Activated CD8-positive, alpha-beta T cell treated with anti-CD3 and anti-CD28 coated beads for 36 hours (primary cell): ENCODE data around the gene ANKRD40. TPM values are rescaled to one million over a fixed set of nuclear protein-coding genes. Genes with fewer than 3 reads are reported as not detected.

Source experiments
- ATAC-seq: fragments of 200-7000 bp; cut with Tn5 transposase; one replicate; pipeline ENCODE4 v1.10.0; 2021; ENCODE audit warnings: mild to moderate bottlenecking, moderate library complexity
- CTCF ChIA-PET: fragments of 350-600 bp; sonication (Branson Sonifier 250); formaldehyde crosslinking; loops from one replicate; lab custom pipeline; 2021; ENCODE audit warnings: antibody characterized with exemption; lab: Charles Lee
- POLR2A ChIA-PET: fragments of 350-600 bp; sonication (Branson Sonifier 250); formaldehyde crosslinking; loops from one replicate; lab custom pipeline; 2021; ENCODE audit warnings: antibody characterized with exemption; lab: Charles Lee
- DNase-seq: peaks from one replicate; pipeline ENCODE4 v3.0.0-alpha.2; 2020
- H3K27ac Mint-ChIP-seq: one replicate; pipeline ENCODE4 v1.8.0; 2021; ENCODE audit warnings: mild to moderate bottlenecking, mixed read lengths
- H3K27me3 Mint-ChIP-seq: one replicate; pipeline ENCODE4 v1.8.0; 2021; ENCODE audit warnings: mixed read lengths
- H3K36me3 Mint-ChIP-seq: one replicate; pipeline ENCODE4 v1.8.0; 2021; ENCODE audit warnings: low read depth, mixed read lengths
- H3K4me1 Mint-ChIP-seq: one replicate; pipeline ENCODE4 v1.8.0; 2021; ENCODE audit warnings: low read depth, mixed read lengths
- H3K4me3 Mint-ChIP-seq: one replicate; pipeline ENCODE4 v1.8.0; 2021; ENCODE audit warnings: mild to moderate bottlenecking, moderate library complexity, mixed read lengths
- H3K9me3 Mint-ChIP-seq: one replicate; pipeline ENCODE4 v1.8.0; 2021; ENCODE audit warnings: mixed read lengths
- CTCF ChIP-seq: fragments of 200-600 bp; IDR thresholded peaks from one replicate; pipeline ENCODE4 v1.8.0; 2022; ENCODE audit warnings: antibody characterized with exemption, mild to moderate bottlenecking
- intact Hi-C: fragments of 100-400 bp; cut with micrococcal nuclease; formaldehyde crosslinking; loops from one replicate; pipeline ENCODE4 v1.10.0; 2022
- total RNA-seq, 2 experiments: library from RNA; stranded (reverse); gene quantifications; one replicate each; pipeline ENCODE4 v1.2.3, GENCODE V29; 2021

Gene ANKRD40
- total RNA-seq, 2 experiments from 2014 or later: 26.3 to 27.3 TPM

- H3K27ac Mint-ChIP-seq: peak overlapping the region; percentile 39
- peaks cover 46% of the 10 kb centered on the region for H3K4me1 Mint-ChIP-seq
- POLR2A ChIA-PET: interaction anchor here (1.8 kb wide), 1 partner anchor 8 kb away, joined by 5 read pairs; no protein-coding TSS in a partner anchor
- H3K36me3 Mint-ChIP-seq: peaks cover 52% of the 10 kb centered on the region
- no peak for TF ChIP-seq CTCF
- intact Hi-C loops: no loop called here
- no peak overlapping the region for H3K4me3 Mint-ChIP-seq
- ATAC-seq (no peak), DNase-seq (no peak)
- H3K9me3 Mint-ChIP-seq: no peaks in the 10 kb centered on the region
- CTCF ChIA-PET: interaction anchor here (1.9 kb wide), 1 partner anchor 8 kb away, joined by 9 read pairs; no protein-coding TSS in a partner anchor
- no peaks in the 10 kb centered on the region for H3K27me3 Mint-ChIP-seq
Observed at GRCh38 chr17:50703162-50703561, 4.6 kb downstream of the ANKRD40 start.

- Mint-ChIP-seq H3K4me1 (peaks cover 37% of the 10 kb centered on the region), H3K27me3 (no peaks in the 10 kb centered on the region), H3K27ac (no peak overlapping the region), H3K9me3 (no peaks in the 10 kb centered on the region), H3K36me3 (peaks cover 59% of the 10 kb centered on the region), H3K4me3 (no peak overlapping the region)
- POLR2A ChIA-PET: no interaction called here
- TF ChIP-seq CTCF: no peak
- CTCF ChIA-PET: no interaction called here
- intact Hi-C loops: loop anchor here (10.0 kb wide), 1 partner anchor 155 kb away; the partner anchor contains the start of gene SPATA20
- DNase-seq: no peak
- ATAC-seq: no peak
Observed at GRCh38 chr17:50699410-50699809, 8.3 kb downstream of the ANKRD40 start.

GRCh38 chr17:50697663-50698272, 9.9 kb downstream of the ANKRD40 start:
- POLR2A ChIA-PET: no interaction called here
- ATAC-seq (peak; percentile 45), DNase-seq (no peak)
- Mint-ChIP-seq H3K4me1 (peaks cover 24% of the 10 kb centered on the region), H3K9me3 (no peaks in the 10 kb centered on the region), H3K27ac (peak overlapping the region; percentile 66), H3K4me3 (no peak overlapping the region), H3K36me3 (peaks cover 50% of the 10 kb centered on the region), H3K27me3 (no peaks in the 10 kb centered on the region)
- CTCF ChIA-PET: interaction anchor here (0.8 to 4.6 kb wide), 4 partner anchors 41 to 69 kb away, joined by 3 to 34 read pairs (median 3); no protein-coding TSS in a partner anchor
- intact Hi-C loops: loop anchor here (10.0 kb wide), 1 partner anchor 153 kb away; the partner anchor contains the start of gene SPATA20
- no peak for TF ChIP-seq CTCF

- intact Hi-C loops: loop anchor here (10.0 kb wide), 1 partner anchor 152 kb away; the partner anchor contains the start of gene SPATA20
- Mint-ChIP-seq H3K9me3 (no peaks in the 10 kb centered on the region), H3K4me3 (no peak overlapping the region), H3K27ac (peak overlapping the region; percentile 66), H3K27me3 (no peaks in the 10 kb centered on the region), H3K4me1 (peaks cover 21% of the 10 kb centered on the region), H3K36me3 (peaks cover 50% of the 10 kb centered on the region)
- no peak for TF ChIP-seq CTCF
- ChIA-PET CTCF (interaction anchor here (0.7 to 4.6 kb wide), 7 partner anchors 8 to 72 kb away, joined by 3 to 34 read pairs (median 3); no protein-coding TSS in a partner anchor), POLR2A (interaction anchor here (0.7 kb wide), 1 partner anchor 10 kb away, joined by 3 read pairs; no protein-coding TSS in a partner anchor)
- ATAC-seq (no peak), DNase-seq (no peak)
Observed at GRCh38 chr17:50697062-50697461, 10.7 kb downstream of the ANKRD40 start.

- Mint-ChIP-seq H3K36me3 (peaks cover 48% of the 10 kb centered on the region), H3K9me3 (no peaks in the 10 kb centered on the region), H3K27ac (no peak overlapping the region), H3K27me3 (no peaks in the 10 kb centered on the region), H3K4me3 (no peak overlapping the region), H3K4me1 (peaks cover 16% of the 10 kb centered on the region)
- no peak for TF ChIP-seq CTCF
- ChIA-PET POLR2A (no interaction called here), CTCF (interaction anchor here (0.8 to 4.6 kb wide), 8 partner anchors 12 to 71 kb away, joined by 3 to 34 read pairs (median 3); partner anchors contain the start of gene ANKRD40)
- intact Hi-C loops: loop anchor here (10.0 kb wide), 1 partner anchor 152 kb away; the partner anchor contains the start of gene SPATA20
- no peak for ATAC-seq
- DNase-seq: no peak
Observed at GRCh38 chr17:50696365-50696879, 11.3 kb downstream of the ANKRD40 start.
